HG02642 (cell line): ENCODE data around the gene LCE1D.

Experiments
- ATAC-seq: cut with Tn5 transposase; IDR thresholded peaks from one replicate; pipeline ENCODE4 v1.9.1; 2021; ENCODE audit warnings: mild to moderate bottlenecking; ENCODE audit not compliant: unreplicated experiment, poor library complexity

The LCE1D gene, protein sequence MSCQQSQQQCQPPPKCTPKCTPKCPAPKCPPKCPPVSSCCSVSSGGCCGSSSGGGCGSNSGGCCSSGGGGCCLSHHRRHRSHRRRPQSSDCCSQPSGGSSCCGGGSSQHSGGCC

DNA sequence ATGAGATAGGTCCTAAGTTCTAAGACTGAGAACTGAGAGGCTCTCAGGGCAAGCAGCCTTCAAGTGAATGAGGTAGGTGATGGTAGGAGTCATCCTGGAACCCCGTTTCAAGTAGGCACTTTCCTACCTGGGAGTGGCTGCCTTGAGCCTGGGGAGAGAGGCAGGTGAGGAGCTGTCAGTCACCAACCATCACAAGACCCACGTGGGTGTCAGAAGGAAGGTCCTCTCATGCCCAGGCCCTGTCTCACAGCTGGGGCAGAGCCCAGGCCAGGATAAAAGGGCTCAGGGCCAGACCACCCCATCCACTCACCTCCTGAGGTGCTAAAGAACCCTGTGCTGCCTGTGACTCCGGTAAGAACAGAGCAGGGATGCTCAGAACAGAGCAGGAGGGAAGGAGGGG lies at the start of gene LCE1D:
Gene LCE1D (plus strand): TSS at position 301 of the 400 bp plus-strand sequence. CDS start 1,074 bp downstream, outside the sequence.
- no peak for ATAC-seq

DNA sequence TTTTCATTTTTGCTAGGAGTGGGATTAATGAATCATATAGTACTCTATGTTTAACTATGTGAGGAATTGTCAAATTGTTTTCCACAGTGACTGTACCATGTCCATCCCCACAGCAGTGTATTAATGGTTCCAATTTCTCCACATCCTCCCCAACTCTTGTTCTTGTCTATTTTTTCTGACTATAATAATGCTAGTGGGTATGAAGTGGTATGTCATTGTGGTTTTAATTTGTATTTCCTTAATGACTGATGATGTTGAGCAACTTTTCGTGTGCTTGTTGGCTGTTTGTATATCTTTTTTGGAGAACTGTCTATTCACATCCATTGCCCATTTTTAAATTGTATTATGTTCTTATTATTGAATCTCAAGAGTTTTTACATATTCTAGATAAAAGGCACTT lies 48.7 kb upstream of the LCE1D start:
- ATAC-seq: no peak

GRCh38 chr1:152752225-152752624 lies 44.3 kb upstream of the LCE1D start:
- no peak for ATAC-seq

GRCh38 chr1:152753586-152753985 lies 42.9 kb upstream of the LCE1D start:
- ATAC-seq: no peak

DNA sequence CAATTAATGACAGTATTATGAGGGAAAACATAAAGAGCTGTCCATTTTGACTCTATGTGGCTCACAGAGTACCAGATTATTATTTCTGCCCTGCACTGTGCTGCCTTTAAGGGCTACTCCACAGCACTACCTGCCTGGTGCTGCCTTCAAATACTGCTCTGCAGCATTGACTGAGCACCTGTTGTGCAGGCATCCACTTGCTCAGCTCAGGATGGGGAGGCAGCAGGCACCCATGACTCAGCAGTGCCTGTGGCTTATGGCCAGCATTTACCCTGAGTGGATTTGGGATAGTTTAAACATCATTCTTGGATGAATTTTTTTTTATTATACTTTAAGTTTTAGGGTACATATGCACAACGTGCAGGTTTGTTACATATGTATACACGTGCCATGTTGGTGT lies 39.6 kb upstream of the LCE1D start:
- ATAC-seq: no peak

DNA sequence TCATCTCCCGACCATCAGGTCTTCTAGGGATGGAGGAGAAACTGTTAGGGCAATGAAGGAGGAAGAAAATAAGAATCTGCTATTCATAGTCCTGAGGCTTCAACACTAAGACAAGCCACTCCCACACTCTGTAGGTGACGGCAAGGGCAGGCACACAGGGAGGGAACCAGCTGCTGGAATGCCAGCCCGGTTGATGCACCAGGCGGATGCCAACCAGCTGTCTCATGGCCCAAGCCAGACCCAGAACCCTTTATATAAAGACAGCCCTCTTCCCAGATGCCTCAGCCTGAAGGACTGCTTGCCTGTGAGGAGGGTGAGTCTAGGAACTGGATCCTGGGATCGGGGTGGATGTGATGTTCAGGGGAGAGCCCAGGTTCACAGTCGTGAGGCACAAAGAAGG lies 38.8 kb upstream of the LCE1D start, which contains the start of gene KPRP:
Gene KPRP (plus strand): TSS at position 279 of the 400 bp plus-strand sequence. CDS start 1,564 bp downstream, outside the sequence.
- ATAC-seq: no peak

GRCh38 chr1:152758636-152759035 lies 37.9 kb upstream of the LCE1D start:
- no peak for ATAC-seq

DNA sequence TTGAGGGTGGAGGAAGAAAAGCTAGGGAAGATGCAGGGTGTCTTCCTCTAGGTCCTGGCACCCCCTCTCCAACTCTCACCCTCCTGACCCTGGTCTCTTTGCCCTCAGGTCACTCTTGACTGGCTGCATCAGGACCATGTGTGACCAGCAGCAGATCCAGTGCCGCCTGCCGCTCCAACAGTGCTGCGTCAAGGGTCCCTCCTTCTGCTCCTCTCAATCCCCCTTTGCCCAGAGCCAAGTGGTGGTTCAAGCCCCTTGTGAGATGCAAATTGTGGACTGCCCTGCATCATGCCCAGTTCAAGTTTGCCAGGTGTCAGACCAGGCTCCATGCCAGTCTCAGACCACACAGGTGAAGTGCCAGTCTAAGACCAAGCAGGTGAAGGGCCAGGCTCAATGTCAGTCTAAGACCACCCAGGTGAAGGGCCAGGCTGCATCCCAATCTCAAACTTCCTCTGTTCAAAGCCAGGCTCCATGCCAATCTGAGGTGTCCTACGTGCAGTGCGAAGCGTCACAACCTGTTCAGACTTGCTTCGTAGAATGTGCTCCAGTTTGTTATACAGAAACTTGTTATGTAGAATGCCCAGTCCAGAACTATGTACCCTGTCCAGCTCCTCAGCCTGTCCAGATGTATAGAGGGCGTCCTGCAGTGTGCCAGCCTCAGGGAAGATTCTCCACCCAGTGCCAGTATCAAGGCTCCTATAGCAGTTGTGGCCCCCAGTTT lies 36.9 kb upstream of the LCE1D start:
- ATAC-seq: no peak

DNA sequence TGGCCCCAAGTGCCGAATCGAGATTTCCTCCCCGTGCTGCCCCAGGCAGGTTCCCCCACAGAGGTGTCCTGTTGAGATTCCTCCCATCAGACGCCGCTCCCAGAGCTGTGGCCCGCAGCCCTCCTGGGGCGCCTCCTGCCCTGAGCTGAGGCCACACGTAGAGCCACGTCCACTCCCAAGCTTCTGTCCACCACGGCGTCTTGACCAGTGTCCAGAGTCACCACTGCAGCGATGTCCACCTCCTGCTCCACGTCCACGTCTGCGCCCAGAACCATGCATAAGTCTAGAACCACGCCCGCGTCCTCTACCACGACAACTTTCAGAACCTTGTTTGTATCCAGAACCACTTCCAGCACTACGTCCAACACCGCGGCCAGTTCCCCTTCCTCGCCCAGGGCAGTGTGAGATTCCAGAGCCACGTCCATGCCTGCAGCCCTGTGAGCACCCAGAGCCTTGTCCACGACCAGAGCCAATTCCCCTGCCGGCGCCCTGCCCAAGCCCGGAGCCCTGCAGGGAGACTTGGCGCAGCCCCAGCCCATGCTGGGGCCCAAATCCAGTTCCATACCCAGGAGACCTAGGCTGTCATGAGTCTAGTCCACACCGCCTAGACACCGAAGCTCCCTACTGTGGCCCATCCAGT lies 35.9 kb upstream of the LCE1D start:
- no peak for ATAC-seq

GRCh38 chr1:152761609-152762213 lies 34.8 kb upstream of the LCE1D start:
- ATAC-seq: no peak

GRCh38 chr1:152768847-152769533 lies 27.5 kb upstream of the LCE1D start:
- no peak for ATAC-seq

GRCh38 chr1:152770411-152770810 lies 26.1 kb upstream of the LCE1D start:
- no peak for ATAC-seq

DNA sequence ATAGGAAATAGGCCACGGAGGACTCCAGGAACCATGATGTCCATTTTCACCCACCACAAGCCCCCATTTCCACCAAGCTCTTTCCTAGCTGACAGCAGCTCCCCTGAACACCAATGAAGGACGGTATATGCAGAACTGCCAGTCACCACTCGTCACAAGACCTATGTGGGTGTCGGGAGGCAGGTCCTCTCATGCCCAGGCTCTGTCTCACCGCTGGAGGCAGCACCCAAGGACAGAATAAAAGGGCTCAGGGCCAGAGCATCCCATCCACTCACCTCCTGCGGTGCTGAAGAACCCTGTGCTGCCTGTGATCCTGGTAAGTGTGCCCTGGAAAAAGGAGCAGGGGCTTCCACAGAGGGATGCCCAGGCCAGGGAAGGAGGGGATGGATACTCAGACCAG lies 21.6 kb upstream of the LCE1D start, which contains the start of gene LCE1F:
Gene LCE1F (plus strand): TSS at position 266 of the 400 bp plus-strand sequence. CDS start 1,232 bp downstream, outside the sequence.
- ATAC-seq: no peak

DNA sequence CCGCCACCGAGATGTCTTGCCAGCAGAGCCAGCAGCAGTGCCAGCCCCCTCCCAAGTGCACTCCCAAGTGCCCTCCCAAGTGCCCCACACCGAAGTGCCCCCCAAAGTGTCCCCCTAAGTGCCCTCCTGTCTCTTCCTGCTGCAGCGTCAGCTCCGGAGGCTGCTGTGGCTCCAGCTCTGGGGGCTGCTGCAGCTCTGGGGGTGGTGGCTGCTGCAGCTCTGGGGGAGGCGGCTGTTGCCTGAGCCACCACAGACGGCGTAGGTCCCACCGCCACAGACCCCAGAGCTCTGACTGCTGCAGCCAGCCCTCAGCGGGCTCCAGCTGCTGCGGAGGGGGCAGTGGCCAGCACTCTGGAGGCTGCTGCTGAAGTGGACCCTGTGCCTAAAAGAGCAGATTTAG lies 20.2 kb upstream of the LCE1D start:
- no peak for ATAC-seq

GRCh38 chr1:152777510-152778137 lies 18.9 kb upstream of the LCE1D start:
- ATAC-seq: no peak

GRCh38 chr1:152783095-152783494 lies 13.4 kb upstream of the LCE1D start:
- ATAC-seq: no peak

DNA sequence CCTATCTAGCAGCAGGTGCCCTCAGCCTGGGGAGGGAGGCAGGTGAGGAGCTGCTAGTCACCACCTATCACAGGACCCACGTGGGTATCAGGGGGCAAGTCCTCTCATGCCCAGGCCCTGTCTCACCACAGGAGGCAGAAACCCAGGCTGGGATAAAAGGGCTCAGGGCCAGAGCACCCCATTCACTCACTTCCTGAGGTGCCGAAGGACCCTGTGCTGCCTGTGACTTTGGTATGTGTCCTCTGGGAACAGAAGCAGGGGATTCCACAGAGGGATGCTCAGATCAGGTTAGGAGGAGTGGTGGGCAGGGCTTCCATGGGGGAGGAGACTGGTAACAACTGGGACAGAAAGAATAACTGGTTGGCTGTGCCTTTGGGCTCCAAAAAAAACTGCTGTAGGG lies 10.4 kb upstream of the LCE1D start, which contains the start of gene LCE1E:
Gene LCE1E (plus strand): TSS at position 181 of the 400 bp plus-strand sequence. CDS start 1,043 bp downstream, outside the sequence.
- no peak for ATAC-seq

- ATAC-seq: no peak
These were observed 835 bp upstream of the LCE1D start for GRCh38 chr1:152795686-152796085.

DNA sequence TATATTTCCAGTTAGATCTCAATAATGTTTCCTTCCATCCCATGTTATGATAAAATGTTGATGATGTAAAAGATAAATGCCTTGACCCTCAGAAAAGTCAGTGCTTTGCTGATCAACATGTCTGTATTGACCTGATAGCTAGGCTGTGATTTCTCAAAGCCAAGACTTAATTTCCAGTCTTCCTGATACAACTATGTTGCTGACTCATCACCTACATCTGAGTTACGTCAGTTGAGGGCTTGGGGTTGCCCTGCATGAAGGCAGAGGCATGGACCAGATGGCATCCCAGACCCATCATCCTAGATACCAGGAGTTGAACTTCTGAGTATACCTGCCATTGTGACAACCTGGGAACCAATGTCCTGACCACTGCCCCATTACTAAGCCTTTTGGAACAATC lies 4.8 kb downstream of the LCE1D start:
- no peak for ATAC-seq

- ATAC-seq: no peak
These were observed 10.1 kb downstream of the LCE1D start, which contains the start of gene LCE1C for GRCh38 chr1:152806576-152806975. Gene LCE1C (minus strand): TSS chr1:152806651. CDS start chr1:152805478, 1,173 bp downstream.
